K562 treated with DMSO at 1 percent for 24 hours (cell line): ENCODE data around the gene NEXMIF. TPM values are rescaled to one million over a fixed set of nuclear protein-coding genes. Genes with fewer than 3 reads are reported as not detected.

Experiments
- total RNA-seq: library from RNA; unstranded; fragments of 300-600 nt; gene quantifications from 2 replicates; pipeline ENCODE4 v1.2.3, GENCODE V29; 2022; ENCODE audit warnings: low read depth; ENCODE audit not compliant: insufficient read depth

The NEXMIF gene
- not detected in 2 replicates for total RNA-seq

DNA sequence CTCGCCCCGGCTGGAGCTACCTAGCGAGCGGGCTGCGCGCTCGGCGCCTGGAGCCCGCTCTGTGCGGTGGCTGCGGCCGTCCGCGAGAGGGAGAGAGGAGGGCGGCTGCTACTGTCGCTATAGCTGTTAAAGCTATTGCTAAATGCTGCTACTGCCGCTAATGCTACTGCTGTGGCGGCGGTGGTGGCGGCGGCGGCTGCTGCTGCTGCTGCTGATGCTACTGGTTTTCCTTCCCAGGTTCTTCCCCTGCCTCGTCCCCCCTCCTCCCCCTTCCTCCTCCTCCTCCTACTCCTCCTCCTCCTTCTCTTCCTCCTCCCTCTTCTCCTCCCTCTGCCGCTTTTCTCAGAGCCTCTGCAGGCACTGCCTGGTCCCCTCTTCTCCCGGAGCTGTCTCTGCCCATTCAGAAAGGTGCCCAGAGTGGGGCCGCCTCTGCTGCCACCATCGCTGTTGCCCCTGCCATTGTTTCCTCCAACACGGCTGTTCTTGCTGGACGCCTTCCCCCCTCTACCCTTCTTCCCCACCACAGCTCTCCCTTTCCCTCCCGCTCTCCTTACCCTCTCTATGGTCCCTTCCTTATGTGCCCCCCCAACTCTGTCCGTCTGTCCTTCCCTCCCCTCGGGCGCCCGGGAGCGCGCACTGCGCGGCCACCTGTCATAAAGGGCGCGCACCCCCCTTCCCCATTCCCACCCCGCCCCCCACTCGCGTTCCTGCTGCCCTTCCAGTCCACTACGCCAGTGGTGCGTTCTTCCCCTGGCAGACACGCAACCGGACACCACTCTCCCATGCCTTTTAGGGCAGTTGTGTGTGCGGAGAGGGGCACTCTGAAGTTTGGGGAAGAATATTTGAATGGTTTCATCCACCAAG, at the start of gene NEXMIF:
Gene NEXMIF, minus strand, starts transcription at position 228 of the 864 bp plus-strand sequence.

Other genes with a start within 250 kb of the NEXMIF start
- gene ABCB7, start 230.8 kb upstream of the NEXMIF start, total RNA-seq = 15.3 and 18.9 TPM in 2 replicates